Measurements from ENCODE around the gene REL.
A peak's percentile ranks its signal among the peaks of the same experiment; 100 is the strongest.
"Not testable (repeated sequence)": the region's sequence is repeated elsewhere in the genome, so short reads cannot be mapped to it uniquely, and the experiment has no call there.

The REL gene

DNA sequence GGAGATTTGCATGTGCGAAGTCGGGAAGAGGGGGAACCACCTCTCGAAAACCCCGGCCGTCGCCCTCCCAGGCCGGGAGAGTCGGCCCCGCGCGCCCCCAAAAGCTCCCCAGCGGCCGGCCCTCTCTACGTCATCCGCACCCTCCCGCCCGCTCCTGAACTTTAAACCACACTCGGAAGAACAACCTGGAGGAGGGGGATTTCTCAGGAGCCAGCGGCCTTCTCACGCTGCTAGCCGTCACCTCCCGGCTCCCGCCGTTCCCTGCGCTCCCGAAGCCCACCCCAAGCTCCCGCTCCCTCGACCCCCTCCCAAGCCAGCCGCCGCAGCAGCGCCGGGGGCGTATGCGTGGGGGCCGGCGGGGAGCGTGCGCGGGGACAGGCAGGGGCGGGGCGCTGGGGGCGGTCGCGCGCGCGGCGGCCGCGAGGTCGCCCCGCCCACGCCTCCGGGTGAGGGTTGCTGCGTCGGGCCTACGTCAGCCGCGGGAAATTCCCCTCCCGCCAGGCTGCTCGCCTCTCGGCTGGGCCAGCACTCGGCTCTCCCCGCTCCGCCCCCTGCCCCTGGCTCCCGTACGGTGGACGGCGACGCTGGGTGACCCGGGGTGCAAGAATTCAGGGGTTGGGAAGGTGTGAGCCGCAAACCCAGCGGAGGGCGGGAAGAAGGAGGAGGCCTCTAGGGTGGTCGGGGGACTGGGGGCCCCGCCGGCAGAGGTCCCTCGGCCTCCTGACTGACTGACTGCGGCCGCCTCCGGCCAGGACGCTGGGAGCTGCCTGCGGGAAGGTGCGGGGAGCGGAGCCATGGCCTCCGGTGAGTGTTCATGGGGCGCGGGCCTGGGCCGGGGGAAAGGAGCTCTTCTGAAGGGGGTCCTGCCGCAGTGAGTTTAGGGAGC lies at the start of gene REL:
Gene REL (plus strand): TSS at position 528 of the 886 bp plus-strand sequence. CDS start 267 bp downstream, at position 795.
- peak; percentile 85 for DNase-seq (ENCODE audit: low read depth)

DNA sequence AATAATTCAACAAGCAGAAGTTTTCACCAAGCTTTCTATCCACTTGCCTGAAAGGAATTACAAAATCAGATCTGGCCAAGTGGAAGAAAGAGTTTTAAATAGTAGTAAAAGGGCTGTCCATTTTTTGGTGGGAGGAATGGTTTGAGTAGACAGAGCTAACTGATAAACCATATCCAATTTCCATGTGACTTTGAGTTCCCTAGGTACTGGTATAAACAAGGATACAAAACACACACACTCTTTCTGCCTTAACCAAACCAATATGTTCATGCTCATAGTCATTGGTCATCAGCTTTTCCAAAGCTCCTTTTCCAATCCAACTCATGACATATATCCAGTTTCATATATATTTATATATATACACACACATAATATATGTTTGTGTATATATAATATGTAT lies 49.5 kb upstream of the REL start:
- no peak for DNase-seq (ENCODE audit: low read depth)

DNA sequence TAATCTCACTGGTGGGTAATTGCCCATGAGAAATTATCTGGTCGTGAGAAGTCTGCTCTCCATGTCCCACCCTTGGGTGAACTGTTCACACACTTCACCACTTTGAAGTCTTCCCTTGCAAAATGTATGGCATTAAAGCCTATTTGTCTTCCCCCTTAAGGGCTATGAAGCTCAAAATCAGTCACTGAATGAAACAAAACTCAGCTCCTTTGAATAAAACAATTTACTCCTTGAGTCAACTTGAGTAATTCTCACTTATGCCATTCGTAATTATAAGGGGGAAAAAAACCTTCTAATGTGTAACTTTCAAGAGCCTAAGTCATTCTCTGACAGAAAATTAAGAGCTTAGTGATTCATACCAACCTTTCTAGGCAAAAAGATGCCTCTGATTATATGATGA lies 48.8 kb upstream of the REL start:
- DNase-seq (ENCODE audit: low read depth): no peak

GRCh38 chr2:60834270-60834717 lies 47.1 kb upstream of the REL start:
- DNase-seq (ENCODE audit: low read depth): no peak

GRCh38 chr2:60836491-60836890 lies 44.9 kb upstream of the REL start:
- no peak for DNase-seq (ENCODE audit: low read depth)

DNA sequence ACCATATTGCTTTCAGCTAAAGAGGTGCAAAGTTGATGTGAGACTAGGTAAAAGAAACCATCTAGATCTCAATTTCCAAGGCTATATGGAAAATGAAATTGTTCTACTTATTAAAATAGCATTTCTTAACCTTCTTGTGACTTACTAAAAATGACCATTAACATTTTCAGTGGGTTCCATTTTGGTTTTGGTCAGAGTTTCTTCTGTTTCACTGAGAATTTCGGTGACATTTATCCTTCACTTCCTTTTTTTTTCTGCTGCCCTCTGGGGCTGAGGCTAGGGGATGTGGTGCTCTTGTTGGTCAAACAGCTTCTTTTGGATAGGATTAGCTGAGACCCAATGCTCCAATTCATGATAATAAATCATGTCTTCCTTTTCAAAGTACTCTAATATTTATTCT lies 44.3 kb upstream of the REL start:
- no peak for DNase-seq (ENCODE audit: low read depth)

DNA sequence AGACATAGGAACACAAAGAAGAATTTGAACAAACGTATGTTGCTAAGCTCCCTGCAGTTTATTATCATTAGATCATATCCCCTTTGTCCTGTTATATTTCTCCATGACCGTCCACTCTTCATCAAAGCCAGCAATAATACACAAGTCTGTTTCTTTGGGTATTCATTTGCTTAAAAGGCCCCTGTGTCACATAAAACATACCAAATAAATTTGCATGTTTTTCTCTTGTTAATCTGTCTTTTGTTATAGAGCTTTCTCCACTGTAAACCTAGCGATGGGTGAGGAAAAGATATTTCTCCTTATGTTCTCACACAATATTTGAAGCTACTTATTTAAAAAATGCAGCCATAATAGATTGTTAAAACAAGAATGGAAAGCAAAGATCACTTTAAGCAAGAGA lies 42.9 kb upstream of the REL start:
- no peak for DNase-seq (ENCODE audit: low read depth)

DNA sequence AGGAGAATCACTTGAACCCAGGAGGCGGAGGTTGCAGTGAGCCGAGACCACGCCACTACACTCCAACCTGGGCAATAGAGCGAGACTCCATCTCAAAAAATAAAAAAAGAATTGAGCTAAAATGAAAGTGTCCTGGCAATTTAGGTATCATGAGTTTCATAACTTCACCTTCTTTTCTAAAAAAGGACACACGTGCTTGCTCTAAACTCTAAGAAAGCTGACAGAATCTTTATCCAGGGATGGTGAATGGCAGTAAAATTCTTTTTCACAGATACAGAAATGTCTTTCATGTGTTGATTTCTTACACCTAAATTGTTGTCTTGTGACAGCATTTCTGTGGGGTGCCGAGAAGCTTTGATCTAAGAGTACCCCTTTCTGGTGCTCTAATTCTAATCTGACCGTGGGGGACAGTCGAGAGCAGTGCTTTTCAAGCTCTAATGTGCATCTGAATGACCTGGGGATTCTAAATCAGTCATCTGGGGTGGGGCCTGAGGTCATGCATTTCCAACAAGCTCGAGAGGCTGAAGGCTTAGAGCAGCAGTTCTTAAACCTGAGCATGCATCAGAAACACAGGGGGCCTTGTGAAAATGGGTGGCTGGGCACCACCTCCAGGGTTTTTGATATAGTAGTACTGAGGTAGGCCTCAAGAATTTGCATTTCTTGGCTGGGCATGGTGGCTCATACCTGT lies 42.1 kb upstream of the REL start:
- no peak for DNase-seq (ENCODE audit: low read depth)

GRCh38 chr2:60840880-60841279 lies 40.5 kb upstream of the REL start:
- DNase-seq (ENCODE audit: low read depth): no peak

- DNase-seq (ENCODE audit: low read depth): no peak
These were observed 38.4 kb upstream of the REL start for GRCh38 chr2:60843006-60843405.

DNA sequence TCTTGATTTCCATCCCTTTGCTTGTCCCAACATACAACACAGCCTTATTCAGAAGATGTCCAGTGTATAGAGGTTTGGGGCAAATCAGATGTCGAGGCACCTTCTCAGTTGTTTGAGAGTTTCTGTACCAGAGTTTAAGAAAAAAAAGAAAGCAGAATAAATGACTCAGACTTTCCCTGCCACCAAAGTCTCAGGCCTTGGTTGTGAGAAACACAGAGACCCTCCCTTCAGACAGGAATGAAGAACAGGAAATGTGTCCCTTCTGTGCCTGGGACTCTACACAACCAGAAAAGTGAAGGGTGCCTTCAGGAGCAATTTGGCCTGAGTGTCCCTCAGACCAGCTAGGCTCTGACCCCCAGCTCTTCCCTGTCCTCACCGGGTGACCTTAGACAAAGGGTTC lies 37.3 kb upstream of the REL start:
- no peak for DNase-seq (ENCODE audit: low read depth)

DNA sequence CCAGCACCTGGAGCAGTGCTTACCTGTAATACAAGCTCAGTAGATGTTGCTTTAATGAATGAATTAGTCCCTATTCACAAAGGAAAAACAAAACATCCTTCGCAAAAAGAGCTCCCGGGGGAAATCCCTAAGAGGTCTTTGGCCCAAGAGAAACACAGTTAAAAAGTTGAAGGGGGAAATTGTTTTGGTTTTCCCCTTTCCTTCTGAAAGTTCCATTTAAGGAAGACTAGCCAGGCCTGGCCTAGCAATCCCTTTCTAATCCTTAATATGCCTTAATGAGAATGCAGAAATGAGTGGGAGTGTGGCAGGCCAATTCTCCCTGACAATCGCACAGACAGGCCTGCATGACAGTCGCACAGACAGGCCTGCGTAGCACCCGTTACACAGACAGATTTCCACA lies 33.5 kb upstream of the REL start:
- DNase-seq (ENCODE audit: low read depth): no peak

DNA sequence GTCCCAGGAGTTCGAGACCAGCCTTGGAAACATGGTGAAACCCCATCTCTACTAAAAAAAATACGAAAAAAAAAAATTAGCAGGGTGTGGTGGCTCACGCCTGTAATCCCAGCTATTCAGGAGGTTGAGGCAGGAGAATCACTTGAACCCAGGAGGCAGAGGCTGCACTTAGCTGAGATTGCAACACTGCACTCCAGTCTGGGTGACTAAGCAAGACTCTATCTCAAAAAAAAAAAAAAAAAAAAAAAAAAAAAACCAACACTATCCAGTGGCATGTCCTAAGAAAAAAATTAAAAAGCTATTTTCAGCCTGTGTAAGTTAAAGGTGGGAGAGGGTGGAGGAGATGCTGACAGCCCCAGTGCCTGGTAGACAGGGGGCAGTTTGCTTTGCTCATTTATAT lies 32.2 kb upstream of the REL start:
- peak; percentile 61 for DNase-seq (ENCODE audit: low read depth)

- DNase-seq (ENCODE audit: low read depth): no peak
These were observed 29.0 kb upstream of the REL start for GRCh38 chr2:60852282-60852860.

DNA sequence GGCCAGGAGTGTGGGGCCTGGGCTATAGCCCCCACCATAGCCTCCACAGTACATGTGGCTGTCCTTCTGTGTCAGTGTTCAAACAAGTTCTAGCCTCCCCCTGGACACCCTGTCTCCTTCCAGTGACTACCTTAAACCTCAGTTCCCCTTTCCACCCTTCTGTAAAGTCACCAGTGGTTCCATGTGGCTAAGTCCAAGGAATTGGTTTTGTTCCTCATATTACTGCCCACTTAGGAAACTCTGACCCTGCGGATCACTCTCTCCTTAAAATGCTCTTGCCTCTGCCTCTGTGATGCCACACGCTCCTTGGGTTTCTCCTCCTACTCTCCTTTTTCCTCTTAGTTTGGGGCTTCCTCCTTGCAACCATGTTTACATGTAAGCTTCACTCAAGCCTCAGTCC lies 27.8 kb upstream of the REL start:
- no peak for DNase-seq (ENCODE audit: low read depth)

DNA sequence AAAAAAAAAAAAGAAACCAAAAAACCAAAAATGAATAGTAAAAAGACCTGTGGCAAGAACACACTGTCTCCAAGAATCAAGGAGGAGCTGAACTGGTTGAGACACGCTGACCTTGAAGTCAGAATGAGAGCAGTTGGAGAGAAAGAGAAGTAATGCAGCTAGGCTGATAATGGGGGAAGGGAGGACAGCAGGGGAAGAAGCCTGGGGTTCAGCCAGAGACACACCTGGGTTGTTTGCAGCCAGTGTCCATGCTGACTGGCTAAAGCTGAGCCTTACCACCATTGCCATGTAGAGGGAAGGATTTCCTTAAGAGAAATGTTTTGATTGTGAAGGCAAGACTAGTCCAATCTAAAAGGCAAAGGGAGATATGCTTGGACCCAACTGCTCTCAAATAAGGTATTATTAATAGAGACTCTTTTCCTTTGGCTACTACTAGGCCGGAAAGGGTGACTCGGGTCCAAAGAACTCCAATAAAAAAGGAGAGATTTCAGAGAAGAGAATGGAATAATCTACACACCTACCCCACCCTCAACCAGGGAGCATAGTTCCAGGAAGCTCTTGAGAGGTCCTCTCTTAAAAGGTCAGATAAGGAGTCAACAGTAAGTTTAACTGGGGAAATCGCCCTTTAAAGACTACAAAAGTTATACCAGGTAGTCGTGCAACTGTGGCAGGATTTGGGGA lies 25.2 kb upstream of the REL start:
- no peak for DNase-seq (ENCODE audit: low read depth)

DNA sequence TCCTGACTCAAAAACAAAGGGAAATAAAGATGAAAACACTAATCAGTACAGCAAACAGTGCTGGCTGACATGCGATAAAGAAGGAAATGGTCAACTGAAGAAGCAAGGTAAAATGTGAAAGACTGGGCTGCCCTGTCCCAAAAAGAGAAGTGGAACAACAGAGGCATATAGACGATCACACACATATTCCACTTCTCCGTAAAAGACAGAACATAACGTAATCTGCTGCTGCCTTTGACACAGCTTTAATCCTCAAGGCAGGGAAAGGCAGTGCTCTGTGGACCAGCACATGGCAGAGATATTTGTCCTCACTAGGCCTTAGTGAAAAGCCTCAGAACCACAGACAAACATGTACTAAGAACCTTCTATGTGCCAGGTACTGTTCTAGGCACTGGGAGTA lies 24.3 kb upstream of the REL start:
- DNase-seq (ENCODE audit: low read depth): no peak

DNA sequence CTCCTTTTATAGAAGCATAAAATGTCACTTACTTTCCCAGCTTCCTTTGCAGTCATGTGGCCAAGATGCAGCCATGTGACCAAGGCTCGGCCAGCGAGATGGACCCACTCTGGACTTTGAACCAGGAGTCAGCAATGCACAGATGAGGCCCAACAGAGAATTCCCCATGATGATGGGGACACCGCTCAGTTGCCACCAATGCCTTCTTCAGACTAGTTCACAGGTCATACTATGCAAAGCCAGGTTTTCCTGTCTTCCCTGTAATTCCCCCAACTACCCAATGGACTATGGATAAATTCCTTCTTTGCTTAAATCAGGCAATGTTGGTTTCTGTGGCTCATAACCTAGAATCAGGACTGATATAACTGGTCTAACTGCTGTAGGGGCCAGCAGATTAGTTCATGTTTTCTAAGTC lies 22.5 kb upstream of the REL start:
- no peak for DNase-seq (ENCODE audit: low read depth)

- DNase-seq (ENCODE audit: low read depth): no peak
These were observed 19.6 kb upstream of the REL start for GRCh38 chr2:60861736-60862135.

- no peak for DNase-seq (ENCODE audit: low read depth)
These were observed 18.7 kb upstream of the REL start for GRCh38 chr2:60862642-60863041.

DNA sequence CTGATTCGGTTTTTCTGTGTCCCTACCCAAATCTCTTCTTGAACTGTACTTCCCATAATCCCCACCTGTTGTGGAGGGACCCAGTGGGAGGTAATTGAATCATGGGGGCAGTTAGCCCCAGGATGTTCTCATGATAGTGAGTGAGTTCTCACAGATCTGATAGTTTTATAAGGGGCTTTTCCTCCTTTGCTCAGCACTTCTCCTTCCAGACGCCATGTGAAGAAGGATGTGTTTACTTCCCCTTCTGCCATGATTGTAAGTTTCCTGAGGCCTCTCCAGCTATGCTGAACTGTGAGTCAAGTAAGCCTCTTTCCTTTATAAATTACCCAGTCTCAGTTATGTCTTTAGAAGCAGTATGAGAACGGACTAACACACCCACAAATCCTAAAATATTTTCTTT lies 16.0 kb upstream of the REL start:
- DNase-seq (ENCODE audit: low read depth): not testable (repeated sequence)

GRCh38 chr2:60867007-60867406 lies 14.4 kb upstream of the REL start:
- no peak for DNase-seq (ENCODE audit: low read depth)

GRCh38 chr2:60867848-60868247 lies 13.5 kb upstream of the REL start:
- no peak for DNase-seq (ENCODE audit: low read depth)

Measured in amniotic epithelial cell (primary cell).